ENCODE measurements around the gene GYPB.
"Not testable (repeated sequence)": the region's sequence is repeated elsewhere in the genome, so short reads cannot be mapped to it uniquely, and the experiment has no call there.

The GYPB gene

GRCh38 chr4:144014808-144015207, 4.4 kb downstream of the GYPB start:
- no peak for DNase-seq (ENCODE audit: low spot score)

GRCh38 chr4:144008602-144009001, 10.6 kb downstream of the GYPB start:
- DNase-seq (ENCODE audit: low spot score), result not testable (repeated sequence)

GRCh38 chr4:144007960-144008359, 11.2 kb downstream of the GYPB start:
- DNase-seq (ENCODE audit: low spot score), result not testable (repeated sequence)

GRCh38 chr4:144006200-144006803, 12.9 kb downstream of the GYPB start:
- DNase-seq (ENCODE audit: low spot score), result not testable (repeated sequence)

- not testable (repeated sequence) for DNase-seq (ENCODE audit: low spot score)
These were observed 13.6 kb downstream of the GYPB start for GRCh38 chr4:144005558-144005953.

- DNase-seq (ENCODE audit: low spot score), result not testable (repeated sequence)
These were observed 14.2 kb downstream of the GYPB start for GRCh38 chr4:144004868-144005557.

- not testable (repeated sequence) for DNase-seq (ENCODE audit: low spot score)
These were observed 15.3 kb downstream of the GYPB start for GRCh38 chr4:144003890-144004265.

- not testable (repeated sequence) for DNase-seq (ENCODE audit: low spot score)
These were observed 15.8 kb downstream of the GYPB start for GRCh38 chr4:144003205-144003889.

- DNase-seq (ENCODE audit: low spot score), result not testable (repeated sequence)
These were observed 18.7 kb downstream of the GYPB start for GRCh38 chr4:144000331-144000995.

- not testable (repeated sequence) for DNase-seq (ENCODE audit: low spot score)
These were observed 23.0 kb downstream of the GYPB start for GRCh38 chr4:143996193-143996592.

GRCh38 chr4:143991761-143992160, 27.4 kb downstream of the GYPB start:
- DNase-seq (ENCODE audit: low spot score), result not testable (repeated sequence)

- not testable (repeated sequence) for DNase-seq (ENCODE audit: low spot score)
These were observed 28.5 kb downstream of the GYPB start for GRCh38 chr4:143990717-143991116.

GRCh38 chr4:143986180-143986579, 33.0 kb downstream of the GYPB start:
- no peak for DNase-seq (ENCODE audit: low spot score)

GRCh38 chr4:143980776-143981175, 38.4 kb downstream of the GYPB start:
- not testable (repeated sequence) for DNase-seq (ENCODE audit: low spot score)

- not testable (repeated sequence) for DNase-seq (ENCODE audit: low spot score)
These were observed 43.7 kb downstream of the GYPB start for GRCh38 chr4:143975527-143975926.

GRCh38 chr4:143974021-143974420, 45.2 kb downstream of the GYPB start:
- not testable (repeated sequence) for DNase-seq (ENCODE audit: low spot score)

GRCh38 chr4:143961075-143961474, 58.1 kb downstream of the GYPB start:
- no peak for DNase-seq (ENCODE audit: low spot score)

- not testable (repeated sequence) for DNase-seq (ENCODE audit: low spot score)
These were observed 63.9 kb downstream of the GYPB start for GRCh38 chr4:143955306-143955705.

GRCh38 chr4:143951458-143951972, 67.7 kb downstream of the GYPB start:
- DNase-seq (ENCODE audit: low spot score), result not testable (repeated sequence)

- not testable (repeated sequence) for DNase-seq (ENCODE audit: low spot score)
These were observed 68.2 kb downstream of the GYPB start for GRCh38 chr4:143950967-143951366.

GRCh38 chr4:143950185-143950584, 69.0 kb downstream of the GYPB start:
- DNase-seq (ENCODE audit: low spot score), result not testable (repeated sequence)

GRCh38 chr4:143947493-143947892, 71.7 kb downstream of the GYPB start:
- not testable (repeated sequence) for DNase-seq (ENCODE audit: low spot score)

All from SK-N-DZ (cell line).